GM19324 (cell line): Measurements from ENCODE around the gene B3GAT3.
"Not testable (repeated sequence)": the region's sequence is repeated elsewhere in the genome, so short reads cannot be mapped to it uniquely, and the experiment has no call there.

Experiments
- ATAC-seq: cut with Tn5 transposase; IDR thresholded peaks from one replicate; pipeline ENCODE4 v1.9.1; 2021; ENCODE audit warnings: mild to moderate bottlenecking, moderate library complexity; ENCODE audit not compliant: unreplicated experiment, low FRiP score

The B3GAT3 gene

GRCh38 chr11:62580959-62581715 lies 40.6 kb downstream of the B3GAT3 start:
- no peak for ATAC-seq

- no peak for ATAC-seq
Observed at GRCh38 chr11:62579252-62579651, 42.5 kb downstream of the B3GAT3 start.

GRCh38 chr11:62578541-62578940 lies 43.2 kb downstream of the B3GAT3 start:
- no peak for ATAC-seq

- no peak for ATAC-seq
Observed at GRCh38 chr11:62577046-62577714, 44.6 kb downstream of the B3GAT3 start.

- ATAC-seq = no peak
Observed at GRCh38 chr11:62575837-62576236, 45.9 kb downstream of the B3GAT3 start.

- ATAC-seq = no peak
Observed at GRCh38 chr11:62575156-62575555, 46.6 kb downstream of the B3GAT3 start.

- ATAC-seq = peak; percentile 14
Observed at GRCh38 chr11:62574363-62575071, 47.3 kb downstream of the B3GAT3 start.

- peak; percentile 91 for ATAC-seq
Observed at GRCh38 chr11:62573592-62574362, 48.0 kb downstream of the B3GAT3 start, which contains the start of gene EEF1G. Gene EEF1G, minus strand, starts transcription at chr11:62573891. Its CDS starts 49 bp downstream, at chr11:62573842.

GRCh38 chr11:62573006-62573591 lies 48.7 kb downstream of the B3GAT3 start:
- no peak for ATAC-seq

- no peak for ATAC-seq
Observed at GRCh38 chr11:62572431-62572830, 49.4 kb downstream of the B3GAT3 start.

- not testable (repeated sequence) for ATAC-seq
Observed at GRCh38 chr11:62571493-62571892, 50.3 kb downstream of the B3GAT3 start.

- ATAC-seq = not testable (repeated sequence)
Observed at GRCh38 chr11:62570903-62571302, 50.9 kb downstream of the B3GAT3 start.

GRCh38 chr11:62569611-62570010 lies 52.2 kb downstream of the B3GAT3 start:
- ATAC-seq = no peak

- no peak for ATAC-seq
Observed at GRCh38 chr11:62567018-62567633, 54.7 kb downstream of the B3GAT3 start.

- ATAC-seq = no peak
Observed at GRCh38 chr11:62566247-62566646, 55.5 kb downstream of the B3GAT3 start.
